Ishikawa (cell line): ENCODE results near the gene NCF2.

Source experiments
- CEBPB ChIP-seq: IDR thresholded peaks from 2 replicates; pipeline ENCODE4 v1.6.1; 2012
- CREB1 ChIP-seq: IDR thresholded peaks from 2 replicates; pipeline ENCODE4 v1.6.1; 2012; ENCODE audit warnings: low read depth
- EGR1 ChIP-seq: IDR thresholded peaks from 2 replicates; pipeline ENCODE4 v1.6.1; 2012
- EP300 ChIP-seq: IDR thresholded peaks from 2 replicates; pipeline ENCODE4 v1.6.1; 2012; ENCODE audit warnings: borderline replicate concordance
- FOXM1 ChIP-seq: IDR thresholded peaks from 2 replicates; pipeline ENCODE4 v1.6.1; 2012; ENCODE audit warnings: low read depth, borderline replicate concordance
- NFIC ChIP-seq: IDR thresholded peaks from 2 replicates; pipeline ENCODE4 v1.6.1; 2012
- RAD21 ChIP-seq: IDR thresholded peaks from 2 replicates; pipeline ENCODE4 v1.6.1; 2012; ENCODE audit warnings: low read depth
- TAF1 ChIP-seq: IDR thresholded peaks from 2 replicates; pipeline ENCODE4 v1.6.1; 2012; ENCODE audit warnings: low read depth, mild to moderate bottlenecking
- TCF12 ChIP-seq: IDR thresholded peaks from 2 replicates; pipeline ENCODE4 v1.6.1; 2012; ENCODE audit warnings: low read depth
- TEAD4 ChIP-seq: IDR thresholded peaks from 2 replicates; pipeline ENCODE4 v1.6.1; 2012
- USF1 ChIP-seq: IDR thresholded peaks from 2 replicates; pipeline ENCODE4 v1.6.1; 2012
- YY1 ChIP-seq: IDR thresholded peaks from 2 replicates; pipeline ENCODE4 v1.6.1; 2012; ENCODE audit warnings: low read depth
- ZBTB7A ChIP-seq: IDR thresholded peaks from 2 replicates; pipeline ENCODE4 v1.6.1; 2012; ENCODE audit warnings: low read depth
- TF ChIP-seq, protein P1 (sequence below): IDR thresholded peaks from 2 replicates; pipeline ENCODE4 v1.6.1; 2012; ENCODE audit warnings: low read depth, mild to moderate bottlenecking
- TF ChIP-seq, protein P2 (sequence below): IDR thresholded peaks from 2 replicates; pipeline ENCODE4 v1.6.1; 2012

The NCF2 gene

GRCh38 chr1:183551924-183552323 is 38.3 kb downstream of the NCF2 start:
- no peak for TF ChIP-seq ZBTB7A

GRCh38 chr1:183550915-183551314 is 39.3 kb downstream of the NCF2 start:
- 0 out of 2 replicates have a peak, but pooled peaks have one; percentile 25 for TF ChIP-seq NFIC
- TF ChIP-seq ZBTB7A: no peak

DNA sequence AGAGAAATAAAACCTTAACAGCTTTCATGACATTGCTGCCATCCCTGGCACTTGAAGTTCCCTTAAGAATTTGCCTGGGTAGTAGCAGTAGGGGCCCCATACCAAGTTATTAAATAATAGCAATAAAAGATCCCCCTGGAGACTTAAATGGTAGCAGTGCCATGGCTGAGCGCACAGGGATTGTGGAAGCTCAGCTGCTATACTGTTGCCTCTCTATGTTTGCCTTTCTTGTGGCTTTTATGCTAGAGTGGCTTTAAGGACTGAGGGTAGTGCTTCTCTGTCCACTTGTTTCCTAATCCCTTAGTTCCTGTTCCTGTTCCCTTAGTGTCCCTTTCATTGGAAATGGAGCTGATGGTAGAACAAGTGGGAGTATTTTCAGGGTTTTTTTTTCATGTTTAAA is 42.1 kb downstream of the NCF2 start:
- no peak for TF ChIP-seq CREB1
- no peak for TF ChIP-seq RAD21
- TF ChIP-seq, protein P1, sequence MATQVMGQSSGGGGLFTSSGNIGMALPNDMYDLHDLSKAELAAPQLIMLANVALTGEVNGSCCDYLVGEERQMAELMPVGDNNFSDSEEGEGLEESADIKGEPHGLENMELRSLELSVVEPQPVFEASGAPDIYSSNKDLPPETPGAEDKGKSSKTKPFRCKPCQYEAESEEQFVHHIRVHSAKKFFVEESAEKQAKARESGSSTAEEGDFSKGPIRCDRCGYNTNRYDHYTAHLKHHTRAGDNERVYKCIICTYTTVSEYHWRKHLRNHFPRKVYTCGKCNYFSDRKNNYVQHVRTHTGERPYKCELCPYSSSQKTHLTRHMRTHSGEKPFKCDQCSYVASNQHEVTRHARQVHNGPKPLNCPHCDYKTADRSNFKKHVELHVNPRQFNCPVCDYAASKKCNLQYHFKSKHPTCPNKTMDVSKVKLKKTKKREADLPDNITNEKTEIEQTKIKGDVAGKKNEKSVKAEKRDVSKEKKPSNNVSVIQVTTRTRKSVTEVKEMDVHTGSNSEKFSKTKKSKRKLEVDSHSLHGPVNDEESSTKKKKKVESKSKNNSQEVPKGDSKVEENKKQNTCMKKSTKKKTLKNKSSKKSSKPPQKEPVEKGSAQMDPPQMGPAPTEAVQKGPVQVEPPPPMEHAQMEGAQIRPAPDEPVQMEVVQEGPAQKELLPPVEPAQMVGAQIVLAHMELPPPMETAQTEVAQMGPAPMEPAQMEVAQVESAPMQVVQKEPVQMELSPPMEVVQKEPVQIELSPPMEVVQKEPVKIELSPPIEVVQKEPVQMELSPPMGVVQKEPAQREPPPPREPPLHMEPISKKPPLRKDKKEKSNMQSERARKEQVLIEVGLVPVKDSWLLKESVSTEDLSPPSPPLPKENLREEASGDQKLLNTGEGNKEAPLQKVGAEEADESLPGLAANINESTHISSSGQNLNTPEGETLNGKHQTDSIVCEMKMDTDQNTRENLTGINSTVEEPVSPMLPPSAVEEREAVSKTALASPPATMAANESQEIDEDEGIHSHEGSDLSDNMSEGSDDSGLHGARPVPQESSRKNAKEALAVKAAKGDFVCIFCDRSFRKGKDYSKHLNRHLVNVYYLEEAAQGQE: no peak
- TF ChIP-seq ZBTB7A: no peak
- peak; percentile 80; the same call in 1 of the 2 replicates for TF ChIP-seq TCF12
- no peak for TF ChIP-seq YY1
- TF ChIP-seq FOXM1: peak; percentile 18; the same call in 1 of the 2 replicates
- TF ChIP-seq CEBPB: peak; percentile 64; the same call in 1 of the 2 replicates
- TF ChIP-seq, protein P2, sequence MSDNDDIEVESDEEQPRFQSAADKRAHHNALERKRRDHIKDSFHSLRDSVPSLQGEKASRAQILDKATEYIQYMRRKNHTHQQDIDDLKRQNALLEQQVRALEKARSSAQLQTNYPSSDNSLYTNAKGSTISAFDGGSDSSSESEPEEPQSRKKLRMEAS: no peak
- TF ChIP-seq TEAD4: peak; percentile 53; the same call in 1 of the 2 replicates
- no peak for TF ChIP-seq TAF1
- no peak for TF ChIP-seq USF1
- TF ChIP-seq EP300: peak; percentile 42; the same call in 1 of the 2 replicates
- peak; percentile 71 for TF ChIP-seq NFIC
- TF ChIP-seq EGR1: no peak

GRCh38 chr1:183546427-183546826 is 43.8 kb downstream of the NCF2 start:
- TF ChIP-seq CREB1 (no peak), TCF12 (no peak), EP300 (no peak), TEAD4 (no peak), CEBPB (no peak), NFIC (no peak), USF1 (no peak), ZBTB7A (no peak)
- TF ChIP-seq, protein P2: no peak

DNA sequence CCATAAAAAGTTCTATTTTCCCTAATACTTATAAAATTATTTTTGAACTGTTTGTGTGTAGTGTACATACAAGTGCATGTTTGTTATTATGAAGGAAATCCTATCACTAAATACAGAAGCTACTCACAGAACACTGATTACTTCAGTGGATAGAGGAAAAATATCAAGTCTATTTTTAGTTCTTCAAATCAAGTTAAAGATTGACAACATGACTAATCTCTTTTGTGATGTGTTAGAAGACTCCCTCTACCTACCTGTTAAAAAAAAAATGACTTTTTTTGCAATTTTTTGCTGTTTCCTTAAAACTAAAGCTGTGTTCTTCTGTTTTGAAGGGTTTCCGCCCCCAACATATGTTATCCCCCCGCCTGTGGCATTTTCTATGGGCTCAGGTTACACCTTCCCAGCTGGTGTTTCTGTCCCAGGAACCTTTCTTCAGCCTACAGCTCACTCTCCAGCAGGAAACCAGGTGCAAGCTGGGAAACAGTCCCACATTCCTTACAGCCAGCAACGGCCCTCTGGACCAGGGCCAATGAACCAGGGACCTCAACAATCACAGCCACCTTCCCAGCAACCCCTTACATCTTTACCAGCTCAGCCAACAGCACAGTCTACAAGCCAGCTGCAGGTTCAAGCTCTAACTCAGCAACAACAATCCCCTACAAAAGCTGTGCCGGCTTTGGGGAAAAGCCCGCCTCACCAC is 45.5 kb downstream of the NCF2 start:
- no peak for TF ChIP-seq TAF1
- peak; percentile 34; the same call in 1 of the 2 replicates for TF ChIP-seq TEAD4
- 0 out of 2 replicates have a peak, but pooled peaks have one; percentile 43 for TF ChIP-seq TCF12
- TF ChIP-seq NFIC: peak; percentile 76

GRCh38 chr1:183543619-183544204 is 46.5 kb downstream of the NCF2 start:
- TF ChIP-seq, protein P1: no peak
- TF ChIP-seq RAD21: peak; percentile 59

DNA sequence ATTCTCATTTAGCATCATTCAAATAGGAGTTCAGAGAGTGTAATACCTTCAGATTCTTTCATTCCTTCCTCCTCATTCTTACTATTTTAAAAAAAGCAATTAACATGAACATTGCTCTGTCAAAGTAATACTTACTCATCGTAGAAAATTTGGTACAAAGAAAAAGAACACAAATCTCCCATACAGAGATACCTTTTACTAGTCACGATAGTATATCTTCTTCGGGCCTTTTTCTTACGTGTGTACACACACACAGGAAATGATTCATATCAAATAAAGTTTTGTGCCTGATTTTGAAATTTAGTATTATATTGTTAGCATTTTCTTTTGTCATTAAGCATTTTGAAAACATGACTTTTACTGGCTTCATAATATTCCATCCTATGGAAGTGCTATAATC is 52.9 kb downstream of the NCF2 start:
- TF ChIP-seq CREB1: no peak
- TF ChIP-seq TCF12: no peak
- TF ChIP-seq EP300: no peak
- TF ChIP-seq, protein P2: no peak
- TF ChIP-seq CEBPB: no peak
- no peak for TF ChIP-seq EGR1
- TF ChIP-seq ZBTB7A: no peak
- TF ChIP-seq YY1: no peak
- TF ChIP-seq TEAD4: no peak
